CD14-positive monocyte (primary cell): Measurements from ENCODE around the gene NUP155. TPM values are rescaled to one million over a fixed set of nuclear protein-coding genes. Genes with fewer than 3 reads are reported as not detected.
A peak's percentile ranks its signal among the peaks of the same experiment; 100 is the strongest.
"Not testable (repeated sequence)": the region's sequence is repeated elsewhere in the genome, so short reads cannot be mapped to it uniquely, and the experiment has no call there.

ENCODE experiments used
- DNase-seq, 3 donors: peaks; one replicate each; pipeline ENCODE4 v3.0.0-alpha.2; 2011 to 2022
- H2AFZ ChIP-seq: 2 replicates; pipeline ENCODE4 v1.6.0; 2012; ENCODE audit warnings: mild to moderate bottlenecking, low read depth, low read length, inconsistent platforms; ENCODE audit not compliant: insufficient read depth, poor library complexity, severe bottlenecking
- H3K27ac ChIP-seq, 2 donors: 1 replicate in 1 of 2; 2 replicates in 1 of 2; pipeline ENCODE4 v1.5.1; 2012 to 2013; ENCODE audit warnings: low read length in 2 of 2, control low read depth in 1 of 2, inconsistent platforms in 1 of 2, low read depth in 1 of 2, mild to moderate bottlenecking in 1 of 2
- H3K27me3 ChIP-seq, 2 donors: one replicate each; pipeline versions ENCODE4 v1.6.0 to v1.6.1; 2011 to 2013; ENCODE audit warnings: low read length in 2 of 2; ENCODE audit not compliant: control insufficient read depth in 2 of 2, insufficient read depth in 2 of 2
- H3K36me3 ChIP-seq, 2 donors: replicated peaks in 1 of 2; 1 replicate in 1 of 2; 2 replicates in 1 of 2; pipeline versions ENCODE4 v1.5.1 to v1.6.1; 2012 to 2013; ENCODE audit warnings: low read length in 2 of 2, control low read depth in 1 of 2, inconsistent platforms in 1 of 2, mild to moderate bottlenecking in 1 of 2; ENCODE audit not compliant: insufficient read depth in 2 of 2, control insufficient read depth in 1 of 2
- H3K4me1 ChIP-seq, 2 donors: 1 replicate in 1 of 2; 2 replicates in 1 of 2; pipeline versions ENCODE4 v1.5.1 to v1.6.1; 2012 to 2013; ENCODE audit warnings: low read length in 2 of 2, control low read depth in 1 of 2, inconsistent platforms in 1 of 2, mild to moderate bottlenecking in 1 of 2, moderate library complexity in 1 of 2; ENCODE audit not compliant: insufficient read depth in 2 of 2, control insufficient read depth in 1 of 2
- H3K4me2 ChIP-seq: replicated peaks from 2 replicates; pipeline ENCODE3; 2012; ENCODE audit warnings: low read length, moderate library complexity, mild to moderate bottlenecking; ENCODE audit not compliant: poor library complexity, severe bottlenecking; ENCODE audit errors: extremely low read depth
- H3K4me3 ChIP-seq, 3 experiments: fragments of 200-600 bp in 1 of 3; sonication (generic) in 1 of 3; replicated peaks in 1 of 3; 1 replicate in 2 of 3; 2 replicates in 1 of 3; pipeline ENCODE4 v1.5.1; 2011 to 2013; ENCODE audit warnings: low read length in 3 of 3, mild to moderate bottlenecking in 3 of 3, control low read depth in 2 of 3, low read depth in 2 of 3, inconsistent platforms in 1 of 3, moderate library complexity in 1 of 3
- H3K79me2 ChIP-seq: 2 replicates; pipeline ENCODE4 v1.6.0; 2012; ENCODE audit warnings: mild to moderate bottlenecking, control low read depth, inconsistent platforms, low read length, moderate library complexity; ENCODE audit not compliant: insufficient read depth
- H3K9ac ChIP-seq: 2 replicates; pipeline ENCODE4 v1.6.0; 2017; ENCODE audit warnings: low read length, mild to moderate bottlenecking; ENCODE audit not compliant: insufficient read depth, poor library complexity, severe bottlenecking
- H3K9me3 ChIP-seq, 2 donors: replicated peaks in 1 of 2; 1 replicate in 1 of 2; 2 replicates in 1 of 2; pipeline versions ENCODE4 v1.5.1 to v1.6.1; 2012 to 2013; ENCODE audit warnings: low read length in 2 of 2, control low read depth in 1 of 2; ENCODE audit not compliant: control insufficient read depth in 1 of 2, insufficient read depth in 1 of 2
- H4K20me1 ChIP-seq: 2 replicates; pipeline ENCODE4 v1.6.0; 2012; ENCODE audit warnings: mild to moderate bottlenecking, low read length, control low read depth, moderate library complexity; ENCODE audit not compliant: insufficient read depth
- H3K27ac Mint-ChIP-seq, 7 donors: one replicate each; pipeline ENCODE4 v1.8.0; 2020; ENCODE audit warnings: mild to moderate bottlenecking in 7 of 7, mixed read lengths in 7 of 7, moderate library complexity in 6 of 7, inconsistent platforms in 2 of 7
- H3K27me3 Mint-ChIP-seq, 3 donors: one replicate each; pipeline ENCODE4 v1.8.0; 2021 to 2022; ENCODE audit warnings: low read depth in 3 of 3, mild to moderate bottlenecking in 3 of 3, mixed read lengths in 3 of 3, moderate library complexity in 3 of 3, inconsistent platforms in 1 of 3
- H3K36me3 Mint-ChIP-seq, 2 donors: one replicate each; pipeline ENCODE4 v1.8.0; 2020; ENCODE audit warnings: mixed read lengths in 2 of 2, inconsistent platforms in 1 of 2, mild to moderate bottlenecking in 1 of 2
- H3K4me1 Mint-ChIP-seq: one replicate; pipeline ENCODE4 v1.8.0; 2020; ENCODE audit warnings: mild to moderate bottlenecking, mixed read lengths
- H3K4me3 Mint-ChIP-seq, 2 donors: one replicate each; pipeline ENCODE4 v1.8.0; 2020; ENCODE audit warnings: mild to moderate bottlenecking in 2 of 2, mixed read lengths in 2 of 2, moderate library complexity in 1 of 2
- H3K9me3 Mint-ChIP-seq, 7 donors: one replicate each; pipeline ENCODE4 v1.8.0; 2020 to 2022; ENCODE audit warnings: mixed read lengths in 7 of 7, mild to moderate bottlenecking in 6 of 7, moderate library complexity in 6 of 7, inconsistent platforms in 2 of 7
- WGBS: methylation state at CpG from one replicate; pipeline ENCODE4 v1.1.5; 2013; ENCODE audit warnings: missing lambda C conversion rate; ENCODE audit not compliant: insufficient coverage; 5-methylcytosine and 5-hydroxymethylcytosine counted together
- intact Hi-C, 2 donors: fragments of 100-400 bp; cut with micrococcal nuclease; formaldehyde crosslinking; loops; one replicate each; pipeline versions ENCODE4 v1.15.0 to v1.15.1; 2023
- polyA minus RNA-seq: library from RNA; depleted of rRNA, polyadenylated mRNA; stranded (reverse); fragments of >200 nt; gene quantifications from 2 replicates; pipeline ENCODE4 v1.2.3, GENCODE V29; 2012
- polyA plus RNA-seq, 3 donors: library from polyadenylated mRNA; depleted of rRNA in 1 of 3; unstranded in 2 of 3; stranded (reverse) in 1 of 3; fragments of 300-500 nt in 2 of 3; fragments of >200 nt in 1 of 3; fragmentation: Illumina TruSeq in 2 of 3; gene quantifications; 1 replicate in 2 of 3; 2 replicates in 1 of 3; pipeline ENCODE4 v1.2.3, GENCODE V29; 2012 to 2021
- total RNA-seq, 12 experiments: library from RNA in 1 of 12; stranded (reverse) in 1 of 12; fragments of 120-200 nt in 1 of 12; gene quantifications; one replicate each; pipeline ENCODE4 v1.2.4 and lab custom pipeline; 2013 to 2026; ENCODE audit warnings: mixed read lengths in 6 of 12, inconsistent platforms in 1 of 12
- TF ChIP-seq, protein P1 (sequence below): fragments of 200-600 bp; IDR thresholded peaks from one replicate; pipeline ENCODE4 v1.8.0; 2022; ENCODE audit warnings: antibody characterized with exemption, mild to moderate bottlenecking

The NUP155 gene
- total RNA-seq (2013) = 13.2 TPM
- 1 to 10 TPM; 5.0 to 8.5 (median 5.8) TPM for polyA plus RNA-seq
- polyA minus RNA-seq = 8.6 and 9.3 TPM in 2 replicates
- 11.1 to 59.2 (median 22.8) reads per million in 11 experiments for total RNA-seq (lab: John Stamatoyannopoulos, UW)

- H3K27me3 Mint-ChIP-seq = peaks cover 0 to 7% (median 5%) of the 10 kb centered on the region in 3 donors
- WGBS = 0% methylated on average over 40 of the region's 49 CpGs
- intact Hi-C loops = no loop called here
- peaks cover 0 to 10% of the 10 kb centered on the region in 2 donors for H3K36me3 Mint-ChIP-seq
- Histone ChIP-seq H3K9ac (peak within 1 kb of the TSS; percentile 68), H4K20me1 (no peaks in the 10 kb centered on the region), H3K4me1 (peaks cover 15 to 27% of the 10 kb centered on the region in 2 donors), H2AFZ (peak within 1 kb of the TSS; percentile 96), H3K4me2 (peak within 1 kb of the TSS; percentile 75), H3K27me3 (no peaks in the 10 kb centered on the region), H3K27ac (peak within 1 kb of the TSS; percentile 76 to 86), H3K36me3 (no peaks in the 10 kb centered on the region), H3K9me3 (no peaks in the 10 kb centered on the region), H3K4me3 (peak within 1 kb of the TSS; percentile 85 to 94 (median 86)), H3K79me2 (peaks cover 48% of the 10 kb centered on the region)
- peak; percentile 88 to 91 (median 90) for DNase-seq
- TF ChIP-seq, protein P1, sequence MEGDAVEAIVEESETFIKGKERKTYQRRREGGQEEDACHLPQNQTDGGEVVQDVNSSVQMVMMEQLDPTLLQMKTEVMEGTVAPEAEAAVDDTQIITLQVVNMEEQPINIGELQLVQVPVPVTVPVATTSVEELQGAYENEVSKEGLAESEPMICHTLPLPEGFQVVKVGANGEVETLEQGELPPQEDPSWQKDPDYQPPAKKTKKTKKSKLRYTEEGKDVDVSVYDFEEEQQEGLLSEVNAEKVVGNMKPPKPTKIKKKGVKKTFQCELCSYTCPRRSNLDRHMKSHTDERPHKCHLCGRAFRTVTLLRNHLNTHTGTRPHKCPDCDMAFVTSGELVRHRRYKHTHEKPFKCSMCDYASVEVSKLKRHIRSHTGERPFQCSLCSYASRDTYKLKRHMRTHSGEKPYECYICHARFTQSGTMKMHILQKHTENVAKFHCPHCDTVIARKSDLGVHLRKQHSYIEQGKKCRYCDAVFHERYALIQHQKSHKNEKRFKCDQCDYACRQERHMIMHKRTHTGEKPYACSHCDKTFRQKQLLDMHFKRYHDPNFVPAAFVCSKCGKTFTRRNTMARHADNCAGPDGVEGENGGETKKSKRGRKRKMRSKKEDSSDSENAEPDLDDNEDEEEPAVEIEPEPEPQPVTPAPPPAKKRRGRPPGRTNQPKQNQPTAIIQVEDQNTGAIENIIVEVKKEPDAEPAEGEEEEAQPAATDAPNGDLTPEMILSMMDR = no peak
- no peaks in the 10 kb centered on the region for H3K9me3 Mint-ChIP-seq
- H3K27ac Mint-ChIP-seq = peak within 1 kb of the TSS; percentile 91 to 98 (median 94)
- peak within 1 kb of the TSS; percentile 99 to 100 for H3K4me3 Mint-ChIP-seq
- peaks cover 25% of the 10 kb centered on the region for H3K4me1 Mint-ChIP-seq
These were observed at the start of gene NUP155 for GRCh38 chr5:37370864-37371726. Gene NUP155, minus strand, starts transcription at chr5:37371106. Its CDS starts 129 bp downstream, at chr5:37370977.

GRCh38 chr5:37417347-37417746 is 46.4 kb upstream of the NUP155 start:
- Histone ChIP-seq H3K9ac (no peak overlapping the region), H2AFZ (no peak overlapping the region), H3K36me3 (peaks cover 8 to 33% of the 10 kb centered on the region in 2 donors), H3K27me3 (no peaks in the 10 kb centered on the region), H3K9me3 (no peaks in the 10 kb centered on the region), H3K4me2 (no peak overlapping the region), H4K20me1 (no peaks in the 10 kb centered on the region), H3K4me3 (no peak overlapping the region), H3K27ac (no peak overlapping the region), H3K4me1 (no peaks in the 10 kb centered on the region), H3K79me2 (no peaks in the 10 kb centered on the region)
- TF ChIP-seq, protein P1 = no peak
- Mint-ChIP-seq H3K27me3 (peaks cover 0 to 1% (median 0%) of the 10 kb centered on the region in 3 donors), H3K4me1 (peaks cover 6% of the 10 kb centered on the region), H3K9me3 (peaks cover 0 to 6% (median 2%) of the 10 kb centered on the region in 7 donors), H3K36me3 (peaks cover 37 to 47% of the 10 kb centered on the region in 2 donors), H3K27ac (peak overlapping the region in 3 of 7 donors; percentile 13 to 75 (median 24)), H3K4me3 (no peak overlapping the region)
- intact Hi-C loops = loop anchor here in 1 of 2 donors (10.0 kb wide), 1 partner anchor 777 kb away; no protein-coding TSS in a partner anchor
- 90% methylated on average over 2 of the region's 9 CpGs for WGBS
- no peak for DNase-seq

- H3K27me3 ChIP-seq, H2AFZ ChIP-seq, H4K20me1 ChIP-seq, H3K9me3 Mint-ChIP-seq, H3K27me3 Mint-ChIP-seq, H3K79me2 ChIP-seq, H3K4me1 Mint-ChIP-seq, H3K4me3 Mint-ChIP-seq, H3K9ac ChIP-seq, H3K4me1 ChIP-seq, H3K4me3 ChIP-seq, H3K27ac Mint-ChIP-seq, H3K27ac ChIP-seq, DNase-seq, H3K4me2 ChIP-seq, H3K9me3 ChIP-seq: not testable (repeated sequence)
- peaks cover 15 to 37% of the 10 kb centered on the region in 2 donors for H3K36me3 ChIP-seq
- WGBS = no CpG with 5 or more reads among the region's 33 CpGs
- H3K36me3 Mint-ChIP-seq = peaks cover 37 to 56% of the 10 kb centered on the region in 2 donors
- intact Hi-C loops = loop anchor here in 1 of 2 donors (10.0 kb wide), 1 partner anchor 779 kb away; no protein-coding TSS in a partner anchor
These were observed 44.5 kb upstream of the NUP155 start for GRCh38 chr5:37415456-37415855.
